HUES6 (cell line): ENCODE measurements around the gene PDSS2.

Experiments
- H3K27ac ChIP-seq: 2 replicates; pipeline ENCODE4 v1.7.0; 2013; ENCODE audit warnings: low read depth, mild to moderate bottlenecking, low read length, inconsistent platforms
- H3K27me3 ChIP-seq: 2 replicates; pipeline ENCODE4 v1.6.1; 2013; ENCODE audit warnings: low read length; ENCODE audit not compliant: control insufficient read depth, insufficient read depth
- H3K36me3 ChIP-seq: 2 replicates; pipeline ENCODE4 v1.6.1; 2013; ENCODE audit warnings: low read length; ENCODE audit not compliant: control insufficient read depth, insufficient read depth
- H3K4me1 ChIP-seq: 2 replicates; pipeline ENCODE4 v1.6.1; 2013; ENCODE audit warnings: low read length; ENCODE audit not compliant: control insufficient read depth, insufficient read depth
- H3K4me3 ChIP-seq: 2 replicates; pipeline ENCODE4 v1.5.1; 2013; ENCODE audit warnings: low read depth, low read length
- H3K9ac ChIP-seq: one replicate; pipeline ENCODE4 v1.6.1; 2013; ENCODE audit warnings: mild to moderate bottlenecking, low read length
- H3K9me3 ChIP-seq: 2 replicates; pipeline ENCODE4 v1.6.1; 2013; ENCODE audit warnings: low read depth, low read length; ENCODE audit not compliant: control insufficient read depth, insufficient read depth

PDSS2 gene

GRCh38 chr6:107337191-107337741 lies 122.1 kb downstream of the PDSS2 start:
- no peaks in the 10 kb centered on the region; the same call in 1 of the 2 replicates for H3K4me1 ChIP-seq
- no peaks in the 10 kb centered on the region for H3K27me3 ChIP-seq
- no peaks in the 10 kb centered on the region for H3K9me3 ChIP-seq
- no peak overlapping the region for H3K4me3 ChIP-seq
- H3K36me3 ChIP-seq: no peaks in the 10 kb centered on the region
- H3K9ac ChIP-seq: no peak overlapping the region
- no peak overlapping the region for H3K27ac ChIP-seq

- Histone ChIP-seq H3K9ac (no peak overlapping the region), H3K4me1 (no peaks in the 10 kb centered on the region; the same call in 1 of the 2 replicates), H3K27me3 (no peaks in the 10 kb centered on the region), H3K9me3 (no peaks in the 10 kb centered on the region), H3K27ac (no peak overlapping the region), H3K4me3 (no peak overlapping the region), H3K36me3 (no peaks in the 10 kb centered on the region)
These were observed 125.3 kb downstream of the PDSS2 start for GRCh38 chr6:107334026-107334425.

GRCh38 chr6:107333491-107333890 lies 125.9 kb downstream of the PDSS2 start:
- Histone ChIP-seq H3K36me3 (no peaks in the 10 kb centered on the region), H3K9me3 (no peaks in the 10 kb centered on the region), H3K9ac (no peak overlapping the region), H3K4me3 (no peak overlapping the region), H3K27me3 (no peaks in the 10 kb centered on the region), H3K27ac (no peak overlapping the region), H3K4me1 (no peaks in the 10 kb centered on the region; the same call in 1 of the 2 replicates)

- no peak overlapping the region for H3K9ac ChIP-seq
- no peak overlapping the region for H3K4me3 ChIP-seq
- H3K9me3 ChIP-seq: no peaks in the 10 kb centered on the region
- no peak overlapping the region for H3K27ac ChIP-seq
- no peaks in the 10 kb centered on the region for H3K36me3 ChIP-seq
- H3K27me3 ChIP-seq: no peaks in the 10 kb centered on the region
- H3K4me1 ChIP-seq: no peaks in the 10 kb centered on the region
These were observed 127.7 kb downstream of the PDSS2 start for GRCh38 chr6:107331409-107332386.

GRCh38 chr6:107330168-107330567 lies 129.2 kb downstream of the PDSS2 start:
- Histone ChIP-seq H3K27ac (no peak overlapping the region), H3K36me3 (no peaks in the 10 kb centered on the region), H3K9ac (no peak overlapping the region), H3K9me3 (no peaks in the 10 kb centered on the region), H3K4me1 (no peaks in the 10 kb centered on the region), H3K4me3 (no peak overlapping the region), H3K27me3 (no peaks in the 10 kb centered on the region)

- H3K4me3 ChIP-seq: no peak overlapping the region
- H3K9ac ChIP-seq: no peak overlapping the region
- no peak overlapping the region for H3K27ac ChIP-seq
- no peaks in the 10 kb centered on the region for H3K36me3 ChIP-seq
- H3K27me3 ChIP-seq: no peaks in the 10 kb centered on the region
- H3K4me1 ChIP-seq: no peaks in the 10 kb centered on the region
- H3K9me3 ChIP-seq: no peaks in the 10 kb centered on the region
These were observed 130.1 kb downstream of the PDSS2 start for GRCh38 chr6:107329063-107329860.

GRCh38 chr6:107328081-107328480 lies 131.3 kb downstream of the PDSS2 start:
- H3K9me3 ChIP-seq: no peaks in the 10 kb centered on the region

GRCh38 chr6:107323133-107323785 lies 136.1 kb downstream of the PDSS2 start:
- no peaks in the 10 kb centered on the region for H3K4me1 ChIP-seq
- no peak overlapping the region for H3K4me3 ChIP-seq
- no peaks in the 10 kb centered on the region for H3K9me3 ChIP-seq
- no peak overlapping the region for H3K9ac ChIP-seq
- H3K27ac ChIP-seq: no peak overlapping the region
- no peaks in the 10 kb centered on the region for H3K27me3 ChIP-seq
- H3K36me3 ChIP-seq: no peaks in the 10 kb centered on the region

More at GRCh38 chr6:107328081-107328480, 131.3 kb downstream of the PDSS2 start:
- no peaks in the 10 kb centered on the region for H3K4me1 ChIP-seq
- no peak overlapping the region for H3K4me3 ChIP-seq
- H3K27ac ChIP-seq: no peak overlapping the region
- H3K9ac ChIP-seq: no peak overlapping the region
- H3K27me3 ChIP-seq: no peaks in the 10 kb centered on the region
- no peaks in the 10 kb centered on the region for H3K36me3 ChIP-seq

- no peak overlapping the region for H3K9ac ChIP-seq
- no peaks in the 10 kb centered on the region for H3K36me3 ChIP-seq
- H3K27ac ChIP-seq: no peak overlapping the region
- H3K4me1 ChIP-seq: no peaks in the 10 kb centered on the region
- H3K27me3 ChIP-seq: no peaks in the 10 kb centered on the region
- H3K4me3 ChIP-seq: no peak overlapping the region
- no peaks in the 10 kb centered on the region for H3K9me3 ChIP-seq
These were observed 137.6 kb downstream of the PDSS2 start for GRCh38 chr6:107321793-107322192.

- no peaks in the 10 kb centered on the region for H3K9me3 ChIP-seq
- no peaks in the 10 kb centered on the region for H3K27me3 ChIP-seq
- no peak overlapping the region for H3K27ac ChIP-seq
- H3K36me3 ChIP-seq: no peaks in the 10 kb centered on the region
- no peak overlapping the region for H3K9ac ChIP-seq
- no peak overlapping the region for H3K4me3 ChIP-seq
- no peaks in the 10 kb centered on the region for H3K4me1 ChIP-seq
These were observed 139.3 kb downstream of the PDSS2 start for GRCh38 chr6:107319906-107320530.
